GM12873 (cell line): ENCODE measurements around the gene FOSL1.

Source experiments
- TF ChIP-seq, protein P1 (sequence below): IDR thresholded peaks from 2 replicates; pipeline ENCODE4 v1.5.1; 2012; ENCODE audit warnings: low read depth, mild to moderate bottlenecking, moderate library complexity, low read length, control low read depth; ENCODE audit not compliant: insufficient read depth; ENCODE audit errors: missing control alignments

Gene FOSL1

DNA sequence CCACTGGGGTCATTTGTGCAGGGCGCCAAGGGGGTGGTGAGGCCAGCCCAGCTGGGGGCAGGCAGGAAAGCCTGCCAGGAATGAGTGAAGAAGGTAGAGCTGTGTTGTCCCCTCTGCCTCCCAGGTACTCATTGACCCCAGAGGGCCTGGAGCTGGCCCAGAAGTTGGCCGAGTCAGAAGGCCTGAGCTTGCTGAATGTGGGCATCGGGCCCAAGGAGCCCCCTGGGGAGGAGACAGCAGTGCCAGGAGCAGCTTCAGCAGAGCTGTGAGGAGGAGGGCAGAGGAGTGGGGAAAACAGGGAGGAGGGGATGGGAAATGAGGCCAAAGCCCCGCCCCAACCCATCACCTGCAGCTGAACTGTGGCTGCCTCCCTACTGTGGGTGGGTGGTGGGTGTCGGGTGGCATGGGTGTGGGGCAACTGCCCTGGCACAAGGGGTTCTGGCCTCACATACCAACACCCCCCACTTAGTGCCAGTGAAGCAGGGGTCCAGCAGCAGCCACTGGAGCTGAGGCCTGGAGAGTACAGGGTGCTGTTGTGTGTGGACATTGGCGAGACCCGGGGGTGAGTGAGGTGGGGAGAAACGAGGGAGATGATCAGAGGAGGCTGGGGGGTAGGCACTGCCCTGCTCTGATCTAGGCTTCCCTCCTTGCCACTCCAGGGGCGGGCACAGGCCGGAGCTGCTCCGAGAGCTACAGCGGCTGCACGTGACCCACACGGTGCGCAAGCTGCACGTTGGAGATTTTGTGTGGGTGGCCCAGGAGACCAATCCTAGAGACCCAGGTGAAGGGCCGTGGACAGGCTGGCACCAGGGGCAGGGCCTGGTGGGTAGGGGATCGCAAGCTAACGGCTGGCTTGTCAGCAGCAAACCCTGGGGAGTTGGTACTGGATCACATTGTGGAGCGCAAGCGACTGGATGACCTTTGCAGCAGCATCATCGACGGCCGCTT, 37.0 kb downstream of the FOSL1 start:
- TF ChIP-seq, protein P1, sequence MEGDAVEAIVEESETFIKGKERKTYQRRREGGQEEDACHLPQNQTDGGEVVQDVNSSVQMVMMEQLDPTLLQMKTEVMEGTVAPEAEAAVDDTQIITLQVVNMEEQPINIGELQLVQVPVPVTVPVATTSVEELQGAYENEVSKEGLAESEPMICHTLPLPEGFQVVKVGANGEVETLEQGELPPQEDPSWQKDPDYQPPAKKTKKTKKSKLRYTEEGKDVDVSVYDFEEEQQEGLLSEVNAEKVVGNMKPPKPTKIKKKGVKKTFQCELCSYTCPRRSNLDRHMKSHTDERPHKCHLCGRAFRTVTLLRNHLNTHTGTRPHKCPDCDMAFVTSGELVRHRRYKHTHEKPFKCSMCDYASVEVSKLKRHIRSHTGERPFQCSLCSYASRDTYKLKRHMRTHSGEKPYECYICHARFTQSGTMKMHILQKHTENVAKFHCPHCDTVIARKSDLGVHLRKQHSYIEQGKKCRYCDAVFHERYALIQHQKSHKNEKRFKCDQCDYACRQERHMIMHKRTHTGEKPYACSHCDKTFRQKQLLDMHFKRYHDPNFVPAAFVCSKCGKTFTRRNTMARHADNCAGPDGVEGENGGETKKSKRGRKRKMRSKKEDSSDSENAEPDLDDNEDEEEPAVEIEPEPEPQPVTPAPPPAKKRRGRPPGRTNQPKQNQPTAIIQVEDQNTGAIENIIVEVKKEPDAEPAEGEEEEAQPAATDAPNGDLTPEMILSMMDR, result no peak

DNA sequence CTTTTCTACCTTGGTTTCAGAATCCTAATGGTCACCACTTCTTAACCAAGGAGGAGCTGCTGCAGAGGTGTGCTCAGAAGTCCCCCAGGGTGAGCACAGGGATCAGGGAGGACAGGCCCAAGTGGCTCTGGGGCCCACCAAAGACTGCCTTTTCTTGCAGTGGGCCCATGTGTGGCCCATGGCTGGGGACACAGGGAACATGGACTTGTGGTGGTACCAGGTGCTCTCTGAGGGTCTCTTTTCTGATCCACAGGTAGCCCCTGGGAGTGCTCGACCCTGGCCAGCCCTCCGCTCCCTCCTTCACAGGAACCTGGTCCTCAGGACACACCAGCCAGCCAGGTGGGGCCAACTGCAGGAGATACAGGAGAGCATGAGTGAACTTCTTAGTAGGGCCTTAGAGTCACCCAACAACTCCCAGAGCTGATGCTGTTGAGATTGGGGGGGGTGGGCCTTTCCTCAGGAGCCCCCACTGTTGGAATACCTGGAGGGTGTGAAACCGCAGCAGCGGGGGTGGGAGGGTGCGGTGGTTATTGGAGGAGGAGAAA, 37.9 kb downstream of the FOSL1 start:
- TF ChIP-seq, protein P1, result no peak

DNA sequence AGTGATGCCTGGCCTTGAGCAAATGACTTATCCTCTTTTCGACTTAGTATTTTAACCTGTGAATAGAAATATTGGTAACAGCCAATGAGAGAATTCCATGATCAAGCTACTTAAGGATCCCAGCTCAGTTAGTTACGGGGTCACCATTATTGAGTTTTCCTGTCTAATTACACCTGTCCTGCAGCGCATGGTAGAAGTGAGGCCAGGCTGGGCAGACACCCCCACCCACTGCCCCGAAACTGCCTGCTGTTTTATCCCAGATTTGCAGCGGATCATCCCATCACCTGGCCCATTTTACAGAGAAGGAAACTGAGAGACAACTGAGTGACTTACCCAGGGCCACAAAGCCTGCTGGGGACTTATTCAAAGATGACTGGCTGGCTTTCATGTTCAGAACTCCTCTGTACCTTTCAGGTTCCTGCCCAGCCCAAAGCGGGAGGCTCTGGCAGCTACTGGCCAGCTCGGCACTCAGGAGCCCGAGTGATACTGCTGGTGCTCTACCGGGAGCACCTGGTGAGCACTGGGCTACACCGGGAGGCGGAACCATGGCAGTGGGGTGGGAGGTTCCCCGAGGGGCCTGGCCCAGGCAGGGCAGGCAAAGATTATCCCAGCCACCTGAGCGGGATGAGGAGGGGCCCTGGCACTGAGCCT, 38.5 kb downstream of the FOSL1 start:
- TF ChIP-seq, protein P1, result no peak

DNA sequence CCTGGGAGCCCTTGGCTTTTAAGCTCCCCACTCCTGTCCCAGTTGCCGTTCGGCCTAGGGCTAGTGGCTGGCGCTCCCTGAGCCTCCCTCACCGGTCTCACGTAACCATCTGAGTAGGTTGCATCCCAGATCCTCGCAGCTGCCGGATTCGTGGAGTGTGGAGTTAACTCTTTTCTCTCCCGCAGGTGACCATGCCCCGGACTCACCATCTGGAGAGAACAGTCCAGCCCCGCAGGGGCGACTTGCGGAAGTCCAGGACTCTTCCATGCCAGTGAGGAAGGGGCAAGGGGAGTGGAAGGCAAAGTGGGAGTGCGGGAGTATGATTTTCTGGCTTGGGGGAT, 39.1 kb downstream of the FOSL1 start:
- TF ChIP-seq, protein P1, result no peak

DNA sequence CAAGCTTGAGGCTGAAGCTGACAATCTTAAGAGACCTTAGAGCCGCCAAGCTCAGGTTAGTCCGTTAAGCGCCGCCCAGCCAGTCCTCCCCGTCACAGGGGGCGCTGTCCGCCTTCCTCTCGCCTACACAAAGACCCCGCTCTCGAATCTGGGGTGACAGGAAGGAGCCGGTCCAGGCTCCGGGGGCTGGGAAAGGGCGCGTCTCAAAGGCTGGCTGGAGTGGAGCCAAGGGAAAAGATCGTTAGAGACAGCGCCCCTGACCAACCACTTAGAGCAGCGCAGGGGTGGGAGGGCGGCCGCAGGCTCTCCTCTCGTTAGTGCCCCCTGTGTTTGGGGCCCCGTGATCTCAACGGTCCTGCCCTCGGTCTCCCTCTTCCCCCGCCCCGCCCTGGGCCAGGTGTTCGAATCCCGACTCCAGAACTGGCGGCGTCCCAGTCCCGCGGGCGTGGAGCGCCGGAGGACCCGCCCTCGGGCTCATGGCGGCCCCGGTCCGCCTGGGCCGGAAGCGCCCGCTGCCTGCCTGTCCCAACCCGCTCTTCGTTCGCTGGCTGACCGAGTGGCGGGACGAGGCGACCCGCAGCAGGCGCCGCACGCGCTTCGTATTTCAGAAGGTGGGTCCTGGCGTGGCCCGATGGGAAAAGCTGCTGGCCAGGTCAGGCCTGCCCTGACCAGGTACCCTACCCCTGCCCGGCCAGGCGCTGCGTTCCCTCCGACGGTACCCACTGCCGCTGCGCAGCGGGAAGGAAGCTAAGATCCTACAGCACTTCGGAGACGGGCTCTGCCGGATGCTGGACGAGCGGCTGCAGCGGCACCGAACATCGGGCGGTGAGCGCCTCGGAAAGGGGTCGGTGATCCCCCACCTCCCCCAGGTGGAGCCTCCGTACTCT, 39.7 kb downstream of the FOSL1 start, which contains the start of gene MUS81:
MUS81 (plus strand) TSS at position 156 of the 887 bp plus-strand sequence; CDS start at position 477, 321 bp downstream.
- TF ChIP-seq, protein P1, result peak; percentile 87

DNA sequence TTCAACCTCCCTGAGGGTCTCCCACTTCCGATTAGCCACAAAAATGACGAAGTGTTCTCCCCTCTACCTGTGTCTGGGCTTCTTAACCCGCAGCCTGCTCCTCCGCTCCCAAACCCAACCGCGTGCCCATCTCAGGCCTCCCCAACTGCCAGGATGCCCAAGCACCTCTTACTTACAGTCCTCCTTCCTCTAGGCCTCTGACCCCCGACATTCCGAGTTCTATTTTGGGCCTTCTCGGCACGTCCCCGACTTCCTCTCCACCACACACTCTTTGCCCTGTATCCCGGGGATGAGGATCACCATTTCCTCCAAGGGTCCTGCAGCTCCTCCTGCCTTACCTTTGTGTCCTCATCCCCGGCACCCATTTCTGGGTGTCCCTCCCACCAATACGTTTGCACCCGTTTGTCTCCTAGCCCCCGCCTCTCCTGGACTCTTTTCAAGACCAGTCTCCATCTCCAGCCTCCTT, 40.3 kb downstream of the FOSL1 start:
- TF ChIP-seq, protein P1, result no peak
